Measurements from ENCODE around the gene GRIK4. TPM values are rescaled to one million over a fixed set of nuclear protein-coding genes. Genes with fewer than 3 reads are reported as not detected.

GRIK4 gene
- total and polyA plus RNA-seq, 8 donors: 0.06 to 0.31 TPM; not detected in 6

GRCh38 chr11:120586728-120587127, 75.2 kb downstream of the GRIK4 start:
- WGBS, 5 donors: 75 to 85% (median 78%) methylated on average over 7 of the region's 7 CpGs
- DNase-seq: no peak

GRCh38 chr11:120587299-120587698, 75.8 kb downstream of the GRIK4 start:
- H3K9me3 ChIP-seq: peaks cover 0 to 18% (median 10%) of the 10 kb centered on the region in 4 donors
- H3K4me1 ChIP-seq: no peaks in the 10 kb centered on the region
- DNase-seq: no peak
- 85 to 91% (median 87%) methylated on average over 4 of the region's 4 CpGs for WGBS, 5 donors
- H3K4me3 ChIP-seq: no peak overlapping the region
- H3K36me3 ChIP-seq: no peaks in the 10 kb centered on the region
- intact Hi-C loops (cut with DNase I; ENCODE audit: low total_unique reads): no loop called here
- no peak overlapping the region for H3K27ac ChIP-seq
- no peak for TF ChIP-seq POLR2AphosphoS5 (IDR thresholded peaks at IDR 0.05)
- no peak for TF ChIP-seq POLR2A (IDR thresholded peaks at IDR 0.05)
- TF ChIP-seq CTCF (IDR thresholded peaks at IDR 0.05): no peak
- no peak for TF ChIP-seq EP300 (IDR thresholded peaks at IDR 0.05)
- peaks cover 0 to 44% (median 0%) of the 10 kb centered on the region in 3 donors for H3K27me3 ChIP-seq

More at GRCh38 chr11:120586728-120587127, 75.2 kb downstream of the GRIK4 start:
- Histone ChIP-seq H3K27me3 (peaks cover 0 to 39% (median 0%) of the 10 kb centered on the region in 3 donors), H3K27ac (no peak overlapping the region), H3K36me3 (no peaks in the 10 kb centered on the region), H3K4me1 (no peaks in the 10 kb centered on the region), H3K4me3 (no peak overlapping the region), H3K9me3 (peaks cover 0 to 18% (median 10%) of the 10 kb centered on the region in 4 donors)
- intact Hi-C loops (cut with DNase I; ENCODE audit: low total_unique reads): no loop called here
- TF ChIP-seq CTCF (IDR thresholded peaks at IDR 0.05) (no peak), EP300 (IDR thresholded peaks at IDR 0.05) (no peak), POLR2AphosphoS5 (IDR thresholded peaks at IDR 0.05) (no peak), POLR2A (IDR thresholded peaks at IDR 0.05) (no peak)

- Histone ChIP-seq H3K27ac (no peak overlapping the region), H3K4me1 (no peaks in the 10 kb centered on the region), H3K4me3 (no peak overlapping the region), H3K27me3 (peaks cover 0 to 37% (median 0%) of the 10 kb centered on the region in 3 donors), H3K36me3 (no peaks in the 10 kb centered on the region), H3K9me3 (peaks cover 0 to 3% (median 0%) of the 10 kb centered on the region in 4 donors)
- DNase-seq: no peak
- TF ChIP-seq EP300 (IDR thresholded peaks at IDR 0.05) (no peak), POLR2AphosphoS5 (IDR thresholded peaks at IDR 0.05) (no peak), POLR2A (IDR thresholded peaks at IDR 0.05) (no peak), CTCF (IDR thresholded peaks at IDR 0.05) (no peak)
- intact Hi-C loops (cut with DNase I; ENCODE audit: low total_unique reads): no loop called here
- WGBS, 5 donors: 68 to 88% (median 80%) methylated on average over 11 of the region's 11 CpGs
Observed at GRCh38 chr11:120589376-120589775, 77.8 kb downstream of the GRIK4 start.

- H3K9me3 ChIP-seq: no peaks in the 10 kb centered on the region
- H3K4me3 ChIP-seq: no peak overlapping the region
- H3K27ac ChIP-seq: no peak overlapping the region
- 86 to 95% (median 92%) methylated on average over 3 of the region's 3 CpGs for WGBS, 5 donors
- TF ChIP-seq POLR2AphosphoS5 (IDR thresholded peaks at IDR 0.05) (no peak), POLR2A (IDR thresholded peaks at IDR 0.05) (no peak), EP300 (IDR thresholded peaks at IDR 0.05) (no peak), CTCF (IDR thresholded peaks at IDR 0.05) (no peak)
- no peaks in the 10 kb centered on the region for H3K4me1 ChIP-seq
- no peaks in the 10 kb centered on the region for H3K36me3 ChIP-seq
- intact Hi-C loops (cut with DNase I; ENCODE audit: low total_unique reads): no loop called here
- peaks cover 0 to 37% (median 0%) of the 10 kb centered on the region in 3 donors for H3K27me3 ChIP-seq
- no peak for DNase-seq
Observed at GRCh38 chr11:120590472-120590871, 78.9 kb downstream of the GRIK4 start.
